AG20443 (cell line): ENCODE measurements around the gene GTPBP6.

Experiments used
- DNase-seq: peaks from one replicate; pipeline ENCODE4 v3.0.0; 2012; ENCODE audit warnings: low spot score, mixed read lengths

The GTPBP6 gene, protein sequence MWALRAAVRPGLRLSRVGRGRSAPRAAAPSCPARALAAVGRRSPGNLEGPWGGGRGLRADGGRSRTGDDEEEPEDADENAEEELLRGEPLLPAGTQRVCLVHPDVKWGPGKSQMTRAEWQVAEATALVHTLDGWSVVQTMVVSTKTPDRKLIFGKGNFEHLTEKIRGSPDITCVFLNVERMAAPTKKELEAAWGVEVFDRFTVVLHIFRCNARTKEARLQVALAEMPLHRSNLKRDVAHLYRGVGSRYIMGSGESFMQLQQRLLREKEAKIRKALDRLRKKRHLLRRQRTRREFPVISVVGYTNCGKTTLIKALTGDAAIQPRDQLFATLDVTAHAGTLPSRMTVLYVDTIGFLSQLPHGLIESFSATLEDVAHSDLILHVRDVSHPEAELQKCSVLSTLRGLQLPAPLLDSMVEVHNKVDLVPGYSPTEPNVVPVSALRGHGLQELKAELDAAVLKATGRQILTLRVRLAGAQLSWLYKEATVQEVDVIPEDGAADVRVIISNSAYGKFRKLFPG

GRCh38 chrX:318739-319578 lies at the start of gene GTPBP6:
TSS of gene GTPBP6 (minus strand) at chrX:318796. CDS start at chrX:318787, 9 bp downstream.
- peak; percentile 98 for DNase-seq

DNA sequence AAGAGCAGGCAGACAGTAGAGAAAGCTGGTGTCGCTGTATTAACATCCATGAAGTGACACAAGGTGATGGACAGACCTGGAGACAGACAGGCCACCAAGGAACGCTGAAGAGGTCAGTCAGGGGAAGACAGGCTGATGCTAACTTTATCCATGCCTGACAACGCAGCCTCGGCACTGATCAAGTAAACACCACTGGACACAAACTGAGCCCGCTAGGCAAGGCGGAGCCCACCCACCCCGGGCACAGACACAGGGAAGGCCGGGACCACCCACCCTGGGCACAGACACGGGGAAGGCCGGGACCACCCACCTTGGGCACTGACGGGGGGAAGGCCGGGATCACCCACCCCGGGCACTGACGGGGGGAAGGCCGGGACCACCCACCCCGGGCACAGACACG lies 49.3 kb upstream of the GTPBP6 start:
- no peak for DNase-seq

- DNase-seq = no peak
Measured at GRCh38 chrX:367349-367748, 48.8 kb upstream of the GTPBP6 start.

DNA sequence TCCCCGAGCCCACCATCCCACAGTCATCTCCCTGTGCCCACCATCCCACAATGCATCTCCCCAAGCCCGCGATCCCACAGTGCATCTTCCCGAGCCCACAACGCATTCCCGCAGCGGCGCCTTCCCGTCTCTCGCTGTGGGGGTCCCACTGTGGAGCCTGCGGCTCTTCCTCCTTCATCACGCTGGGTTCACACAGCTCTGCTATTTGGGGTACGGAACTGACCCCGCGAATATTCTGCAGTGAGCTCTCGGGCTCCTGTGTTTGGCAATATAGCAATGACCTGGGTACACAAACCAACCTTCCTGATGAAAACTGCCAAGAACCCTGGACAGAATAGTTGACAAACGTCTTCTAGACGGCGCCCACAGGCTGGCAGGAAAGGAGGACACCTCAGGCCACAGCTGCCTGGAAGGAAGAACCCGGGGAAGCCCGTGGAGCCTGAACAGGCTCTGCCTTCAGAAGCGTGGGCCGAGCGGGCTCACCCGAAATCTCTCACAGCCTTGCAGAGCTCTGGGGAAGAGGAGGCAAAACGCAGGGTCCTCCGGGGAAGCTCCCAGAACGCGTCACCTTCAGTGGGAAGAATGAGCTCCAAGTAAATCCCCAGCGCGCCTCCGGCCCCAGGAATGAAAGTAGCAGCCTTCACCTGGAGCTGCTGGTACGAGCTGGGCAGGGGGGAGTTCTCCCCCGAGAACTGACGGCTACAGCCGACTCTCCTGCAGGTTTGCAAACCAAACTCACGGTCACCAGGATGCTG lies 45.2 kb upstream of the GTPBP6 start:
- no peak for DNase-seq

DNA sequence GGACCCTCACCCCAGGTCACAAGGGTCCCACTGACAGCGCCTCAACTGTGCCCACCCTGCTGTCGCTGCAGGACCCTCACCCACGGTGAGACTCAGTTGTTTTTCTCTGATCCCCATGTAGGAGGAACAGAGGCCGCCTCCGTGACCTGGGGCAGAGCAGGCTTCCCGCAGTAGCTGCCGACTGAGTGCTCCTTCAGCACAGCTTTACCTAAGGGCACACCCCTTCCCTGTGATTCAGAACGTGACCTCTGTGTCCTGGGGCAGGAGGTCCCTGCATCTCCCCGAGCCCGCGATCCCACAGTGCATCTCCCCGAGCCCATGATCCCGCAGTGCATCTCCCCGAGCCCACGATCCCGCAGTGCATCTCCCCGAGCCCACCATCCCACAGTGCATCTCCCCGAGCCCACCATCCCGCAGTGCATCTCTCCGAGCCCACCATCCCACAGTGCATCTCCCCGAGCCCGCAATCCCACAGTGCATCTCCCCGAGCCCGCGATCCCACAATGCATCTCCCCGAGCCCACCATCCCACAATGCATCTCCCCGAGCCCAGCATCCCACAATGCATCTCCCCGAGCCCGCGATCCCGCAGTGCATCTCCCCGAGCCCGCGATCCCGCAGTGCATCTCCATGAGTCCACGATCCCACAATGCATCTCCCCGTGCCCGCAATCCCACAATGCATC lies 44.5 kb upstream of the GTPBP6 start:
- DNase-seq = no peak

GRCh38 chrX:362351-362750 lies 43.8 kb upstream of the GTPBP6 start:
- no peak for DNase-seq

- DNase-seq = no peak
Measured at GRCh38 chrX:361231-362145, 42.9 kb upstream of the GTPBP6 start.

GRCh38 chrX:360496-361150 lies 42.0 kb upstream of the GTPBP6 start:
- DNase-seq = no peak

DNA sequence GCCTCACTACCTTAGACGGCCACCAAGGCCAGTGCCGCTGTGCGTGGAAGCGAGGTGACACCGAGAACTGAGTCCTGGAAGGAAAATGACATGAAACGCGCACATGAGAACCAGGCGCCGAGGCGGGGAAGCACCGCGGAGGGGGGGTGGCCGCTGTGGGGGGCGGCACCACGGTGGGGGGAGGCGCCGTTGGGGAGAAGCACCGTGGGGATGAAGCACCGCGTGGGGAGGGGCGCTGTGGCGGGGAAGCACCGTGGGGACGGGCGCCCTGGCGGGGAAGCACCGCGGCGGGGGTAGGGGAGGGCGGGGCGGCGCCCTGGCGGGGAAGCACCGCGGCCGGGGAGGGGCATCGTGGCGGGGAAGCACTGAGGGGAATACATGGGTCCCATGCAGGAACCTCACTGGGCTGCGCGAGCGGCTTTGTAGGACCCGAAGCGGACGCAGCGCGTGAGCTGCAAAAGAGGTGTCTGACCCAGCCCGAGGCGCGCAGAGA lies 40.1 kb upstream of the GTPBP6 start:
- DNase-seq = no peak

- DNase-seq = no peak
Measured at GRCh38 chrX:357693-358471, 39.3 kb upstream of the GTPBP6 start.

DNA sequence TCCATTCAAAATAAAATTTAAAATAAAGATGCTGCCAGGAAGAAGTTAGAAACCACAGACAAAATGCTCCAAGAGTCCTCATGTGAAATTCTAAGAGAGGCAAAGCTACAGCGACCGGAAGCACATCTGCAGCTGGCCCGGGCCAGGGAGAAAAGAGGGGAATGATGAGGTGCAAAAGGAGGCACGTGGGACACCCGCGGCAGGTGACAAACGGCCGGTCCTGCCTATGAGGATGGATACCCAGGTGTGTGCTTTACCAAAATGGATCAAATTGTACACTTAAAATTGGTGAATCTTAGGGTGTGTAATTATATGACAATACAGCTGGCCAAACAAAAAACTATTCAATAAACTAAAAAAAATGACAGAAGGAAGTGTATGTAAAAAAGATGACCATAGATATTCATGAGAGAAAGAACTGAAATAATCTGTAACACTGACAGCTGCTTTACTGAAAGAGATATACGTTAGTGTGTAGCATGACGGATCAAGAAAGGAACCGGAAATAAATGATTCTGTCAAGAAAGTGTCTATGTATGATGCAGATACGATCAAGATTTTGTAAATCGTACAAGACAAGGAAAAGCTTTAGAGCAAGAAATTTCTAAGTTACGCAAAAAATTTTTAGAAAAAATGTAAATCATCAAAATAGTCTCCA lies 38.6 kb upstream of the GTPBP6 start:
- no peak for DNase-seq

DNA sequence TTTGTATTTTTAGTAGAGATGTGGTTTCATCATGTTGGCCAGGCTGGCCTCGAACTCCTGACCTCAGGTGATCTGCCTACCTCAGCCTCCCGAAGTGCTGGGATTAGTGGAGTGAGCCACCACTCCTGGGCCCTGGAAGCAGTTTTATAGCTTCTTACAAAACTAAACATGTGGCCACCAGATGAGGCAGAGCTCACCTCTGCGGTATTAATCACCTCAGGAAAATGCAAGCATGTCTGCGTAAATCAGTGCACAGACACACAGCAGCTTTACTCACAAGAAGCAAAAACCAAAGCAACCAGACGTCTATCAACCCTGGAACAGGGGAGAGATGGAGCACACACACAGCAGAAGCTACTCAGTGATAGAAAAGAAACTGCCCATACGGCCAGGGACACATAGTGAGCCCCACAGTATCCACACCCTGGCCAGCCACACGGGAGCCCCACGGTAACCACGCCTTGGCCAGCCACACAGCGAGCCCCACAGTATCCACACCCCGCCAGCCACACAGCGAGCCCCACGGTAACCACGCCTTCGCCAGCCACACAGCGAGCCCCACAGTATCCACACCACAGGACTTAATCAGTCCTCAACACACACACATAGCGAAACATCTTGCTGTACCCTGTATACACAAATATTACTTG lies 37.9 kb upstream of the GTPBP6 start:
- DNase-seq = peak; percentile 48

DNA sequence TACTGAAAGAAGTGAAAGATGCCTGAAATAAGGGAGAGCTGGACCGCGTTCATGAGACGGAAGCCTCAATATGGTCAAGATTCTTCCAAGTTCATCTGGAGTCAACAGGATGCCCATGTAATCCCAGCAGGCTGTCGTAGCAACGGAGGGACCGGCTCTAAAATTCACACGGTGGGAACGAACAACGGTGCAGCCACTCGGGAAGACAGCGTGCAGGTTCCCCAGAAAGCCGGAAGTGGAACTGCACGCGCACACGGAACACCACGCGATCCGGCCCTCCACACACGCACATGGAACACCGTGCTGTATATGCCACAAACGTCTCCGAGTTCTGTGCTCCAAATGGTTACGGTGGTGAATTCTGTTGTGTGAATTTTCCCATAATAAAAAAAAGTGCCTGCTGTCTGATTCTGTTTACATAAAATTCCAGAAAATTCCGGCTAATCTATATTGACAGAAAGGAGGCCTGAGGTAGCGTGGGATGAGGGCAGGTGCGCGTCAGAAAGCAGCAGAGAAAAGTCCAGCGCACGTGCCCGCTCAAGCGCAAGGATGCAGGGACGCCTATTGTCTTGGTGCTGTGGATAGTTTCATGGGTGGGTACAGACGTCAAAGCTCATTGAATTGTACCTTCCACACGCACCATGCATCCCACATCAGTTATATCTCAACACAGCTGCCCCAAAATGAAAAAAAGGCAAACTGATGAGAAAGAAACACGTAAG lies 36.9 kb upstream of the GTPBP6 start:
- DNase-seq = no peak

DNA sequence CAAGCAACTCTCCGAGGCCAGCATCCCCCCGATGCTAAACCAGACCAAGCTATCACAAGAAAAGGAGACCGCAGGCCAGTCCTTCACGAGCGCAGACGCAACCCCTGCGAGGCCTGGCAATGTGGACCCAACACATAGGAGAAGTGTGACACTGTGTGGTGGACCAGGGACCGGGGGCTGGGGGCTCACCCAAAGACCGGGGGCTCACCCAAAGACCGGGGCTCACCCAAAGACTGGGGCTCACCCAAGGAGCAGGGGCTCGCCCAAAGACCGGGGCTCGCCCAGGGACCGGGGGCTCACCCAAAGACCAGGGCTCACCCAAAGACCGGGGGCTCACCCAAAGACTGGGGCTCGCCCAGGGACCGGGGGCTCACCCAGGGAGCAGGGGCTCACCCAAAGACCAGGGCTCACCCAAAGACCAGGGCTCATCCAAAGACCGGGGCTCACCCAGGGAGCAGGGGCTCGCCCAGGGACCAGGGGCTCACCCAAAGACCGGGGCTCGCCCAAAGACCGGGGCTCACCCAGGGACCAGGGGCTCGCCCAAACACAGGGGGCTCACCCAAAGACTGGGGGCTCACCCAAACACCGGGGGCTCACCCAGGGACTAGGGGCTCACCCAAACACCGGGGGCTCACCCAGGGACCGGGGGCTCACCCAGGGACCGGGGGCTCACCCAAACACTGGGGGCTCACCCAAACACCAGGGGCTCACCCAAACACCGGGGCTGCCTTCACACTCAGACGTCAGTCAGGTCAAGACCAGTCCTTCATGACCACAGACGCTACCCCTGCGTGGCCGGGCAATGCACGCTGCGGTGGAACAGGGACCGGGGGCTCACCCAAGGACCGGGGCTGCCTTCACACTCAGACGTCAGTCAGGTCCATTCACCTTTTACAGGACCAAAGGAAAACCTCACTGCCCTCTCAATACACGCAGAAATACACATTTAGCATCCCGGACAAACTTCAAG lies 35.3 kb upstream of the GTPBP6 start:
- no peak for DNase-seq

GRCh38 chrX:352582-353314 lies 34.2 kb upstream of the GTPBP6 start:
- DNase-seq = no peak
